ENCODE results near the gene UBL7. TPM values are rescaled to one million over a fixed set of nuclear protein-coding genes. Genes with fewer than 3 reads are reported as not detected.
A peak's percentile ranks its signal among the peaks of the same experiment; 100 is the strongest.

The UBL7 gene
- total and polyA plus RNA-seq, 2 donors (not counting 1 experiment from before 2014, with no cell fraction given): 44.4 to 73.9 TPM

DNA sequence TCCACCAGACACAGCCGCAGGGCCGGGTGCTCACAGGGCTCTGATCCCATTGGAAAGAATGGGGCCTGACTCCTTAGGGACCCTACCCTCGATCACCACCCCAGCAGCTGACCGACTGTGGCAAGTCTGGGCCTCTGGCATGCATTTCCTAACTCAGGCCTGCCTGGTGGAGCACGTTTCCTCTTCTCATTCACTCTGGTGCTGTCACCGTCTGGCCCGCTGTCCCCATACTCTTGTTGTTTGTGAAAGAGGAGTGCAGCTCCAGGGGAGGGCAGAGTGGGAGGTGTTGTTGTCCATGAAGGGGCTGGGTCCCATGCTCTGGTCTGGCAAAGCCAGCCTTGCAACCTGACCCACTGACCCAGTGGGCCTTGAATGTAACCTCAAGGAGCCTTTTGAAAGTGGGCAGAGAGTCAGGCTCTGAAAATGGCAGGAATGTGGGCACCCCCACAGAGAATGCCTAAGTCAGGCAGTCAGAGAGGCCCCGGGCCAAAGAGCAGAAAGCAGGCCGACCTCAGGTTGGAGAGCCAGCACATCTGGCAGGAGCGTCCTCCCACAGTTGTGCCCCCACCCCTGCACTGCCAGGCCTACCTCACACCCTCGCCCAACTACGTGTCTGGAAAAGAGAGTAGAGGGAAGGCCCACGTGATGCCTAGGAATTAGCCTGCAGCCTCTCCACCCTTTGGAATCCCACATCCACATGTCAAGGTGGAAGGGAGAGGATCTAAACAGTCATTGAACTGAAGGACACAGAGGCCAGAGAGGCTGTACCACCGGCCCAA is 38.1 kb downstream of the UBL7 start:
- peak overlapping the region; percentile 14 to 57 for H3K27ac ChIP-seq (ENCODE audit: low read length in 2 of 2)
- no peaks in the 10 kb centered on the region for H3K27me3 ChIP-seq (replicated peaks in 1 of 4; ENCODE audit: control extremely low read depth in 1 of 4, control insufficient read depth in 3 of 4, insufficient read depth in 4 of 4, low read length in 3 of 4)
- H3K4me2 ChIP-seq (replicated peaks; ENCODE audit: low read depth, low read length, poor library complexity, severe bottlenecking): peak overlapping the region; percentile 56
- peaks cover 79 to 100% of the 10 kb centered on the region in 2 donors for H3K4me1 ChIP-seq (ENCODE audit: control insufficient read depth in 2 of 2, insufficient read depth in 2 of 2, low read length in 2 of 2)
- peaks cover 91% of the 10 kb centered on the region for H3K4me1 Mint-ChIP-seq
- 34% methylated on average over 6 of the region's 14 CpGs for WGBS (ENCODE audit: insufficient coverage)
- H3K79me2 ChIP-seq (ENCODE audit: control insufficient read depth, insufficient read depth, low read length): peaks cover 100% of the 10 kb centered on the region
- ChIA-PET CTCF (interaction anchor here (0.8 to 4.3 kb wide), 4 partner anchors 9 to 41 kb away, joined by 4 to 18 read pairs (median 10); no protein-coding TSS in a partner anchor), POLR2A (interaction anchor here (1.1 to 1.6 kb wide), 4 partner anchors 9 to 20 kb away, joined by 3 to 6 read pairs (median 4); no protein-coding TSS in a partner anchor)
- H3K4me3 Mint-ChIP-seq: peak overlapping the region; percentile 74
- peak overlapping the region; percentile 91 for H3K27ac Mint-ChIP-seq
- no peaks in the 10 kb centered on the region for H3K9me3 Mint-ChIP-seq (ENCODE audit: insufficient read depth)
- peak; percentile 44 for ATAC-seq (ENCODE audit: low read depth)
- TF ChIP-seq, protein P1, sequence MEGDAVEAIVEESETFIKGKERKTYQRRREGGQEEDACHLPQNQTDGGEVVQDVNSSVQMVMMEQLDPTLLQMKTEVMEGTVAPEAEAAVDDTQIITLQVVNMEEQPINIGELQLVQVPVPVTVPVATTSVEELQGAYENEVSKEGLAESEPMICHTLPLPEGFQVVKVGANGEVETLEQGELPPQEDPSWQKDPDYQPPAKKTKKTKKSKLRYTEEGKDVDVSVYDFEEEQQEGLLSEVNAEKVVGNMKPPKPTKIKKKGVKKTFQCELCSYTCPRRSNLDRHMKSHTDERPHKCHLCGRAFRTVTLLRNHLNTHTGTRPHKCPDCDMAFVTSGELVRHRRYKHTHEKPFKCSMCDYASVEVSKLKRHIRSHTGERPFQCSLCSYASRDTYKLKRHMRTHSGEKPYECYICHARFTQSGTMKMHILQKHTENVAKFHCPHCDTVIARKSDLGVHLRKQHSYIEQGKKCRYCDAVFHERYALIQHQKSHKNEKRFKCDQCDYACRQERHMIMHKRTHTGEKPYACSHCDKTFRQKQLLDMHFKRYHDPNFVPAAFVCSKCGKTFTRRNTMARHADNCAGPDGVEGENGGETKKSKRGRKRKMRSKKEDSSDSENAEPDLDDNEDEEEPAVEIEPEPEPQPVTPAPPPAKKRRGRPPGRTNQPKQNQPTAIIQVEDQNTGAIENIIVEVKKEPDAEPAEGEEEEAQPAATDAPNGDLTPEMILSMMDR (IDR thresholded peaks at IDR 0.05): no peak
- TF ChIP-seq EZH2 (IDR thresholded peaks at IDR 0.05; ENCODE audit: borderline replicate concordance, insufficient read depth, low read depth, low read length, poor library complexity, severe bottlenecking): no peak
- H3K9ac ChIP-seq (ENCODE audit: low read length): peak overlapping the region; percentile 28
- no peaks in the 10 kb centered on the region for H3K9me3 ChIP-seq (ENCODE audit: control extremely low read depth in 1 of 3, control insufficient read depth in 2 of 3, insufficient read depth in 1 of 3, low read length in 2 of 3)
- DNase-seq: peak; percentile 44
- H3K36me3 ChIP-seq (replicated peaks in 1 of 2; ENCODE audit: control extremely low read depth in 1 of 2, control insufficient read depth in 1 of 2, extremely low read depth in 1 of 2, insufficient read depth in 2 of 2, low read length in 1 of 2): peaks cover 0 to 35% of the 10 kb centered on the region in 2 experiments
- H3K4me3 ChIP-seq (ENCODE audit: control extremely low read depth in 1 of 5, extremely low read depth in 1 of 5, insufficient read depth in 1 of 5, low read depth in 2 of 5, low read length in 4 of 5): no peak overlapping the region
- no peak overlapping the region for H2AFZ ChIP-seq (ENCODE audit: insufficient read depth, low read depth, low read length, poor library complexity, severe bottlenecking)
- H3K27me3 Mint-ChIP-seq: no peaks in the 10 kb centered on the region
- intact Hi-C loops (cut with micrococcal nuclease): no loop called here
- peaks cover 84% of the 10 kb centered on the region for H4K20me1 ChIP-seq (ENCODE audit: control insufficient read depth, insufficient read depth, low read length, poor library complexity, severe bottlenecking)

DNA sequence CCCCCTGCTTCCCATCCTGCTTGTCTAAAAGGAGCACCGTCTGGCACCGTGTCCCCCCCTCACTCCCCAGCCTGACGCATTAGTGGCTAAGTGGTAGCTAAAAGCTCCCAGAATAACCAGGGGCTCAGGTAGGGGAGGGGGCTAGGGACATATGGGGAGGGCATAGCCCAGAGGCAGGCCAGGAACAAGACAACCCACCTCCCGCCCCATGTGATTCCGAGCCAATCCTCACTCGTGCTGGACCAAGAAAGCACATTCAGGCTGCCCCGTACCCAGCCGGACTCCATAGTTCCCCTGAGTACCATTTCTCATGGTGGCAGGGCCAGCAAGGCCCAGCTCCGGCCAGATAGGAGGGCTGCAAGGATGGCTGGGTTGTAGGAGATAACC is 38.7 kb downstream of the UBL7 start:
- peaks cover 85% of the 10 kb centered on the region for H4K20me1 ChIP-seq (ENCODE audit: control insufficient read depth, insufficient read depth, low read length, poor library complexity, severe bottlenecking)
- peaks cover 100% of the 10 kb centered on the region for H3K79me2 ChIP-seq (ENCODE audit: control insufficient read depth, insufficient read depth, low read length)
- H3K4me3 ChIP-seq (ENCODE audit: control extremely low read depth in 1 of 5, extremely low read depth in 1 of 5, insufficient read depth in 1 of 5, low read depth in 2 of 5, low read length in 4 of 5): no peak overlapping the region
- H2AFZ ChIP-seq (ENCODE audit: insufficient read depth, low read depth, low read length, poor library complexity, severe bottlenecking): no peak overlapping the region
- peak overlapping the region in 1 of 2 donors; percentile 57 for H3K27ac ChIP-seq (ENCODE audit: low read length in 2 of 2)
- no peaks in the 10 kb centered on the region for H3K9me3 ChIP-seq (ENCODE audit: control extremely low read depth in 1 of 3, control insufficient read depth in 2 of 3, insufficient read depth in 1 of 3, low read length in 2 of 3)
- no peaks in the 10 kb centered on the region for H3K27me3 Mint-ChIP-seq
- peaks cover 0 to 40% of the 10 kb centered on the region in 2 experiments for H3K36me3 ChIP-seq (replicated peaks in 1 of 2; ENCODE audit: control extremely low read depth in 1 of 2, control insufficient read depth in 1 of 2, extremely low read depth in 1 of 2, insufficient read depth in 2 of 2, low read length in 1 of 2)
- no peaks in the 10 kb centered on the region for H3K27me3 ChIP-seq (replicated peaks in 1 of 4; ENCODE audit: control extremely low read depth in 1 of 4, control insufficient read depth in 3 of 4, insufficient read depth in 4 of 4, low read length in 3 of 4)
- peak overlapping the region; percentile 56 for H3K4me2 ChIP-seq (replicated peaks; ENCODE audit: low read depth, low read length, poor library complexity, severe bottlenecking)
- TF ChIP-seq, protein P1 (IDR thresholded peaks at IDR 0.05): no peak
- TF ChIP-seq EZH2 (IDR thresholded peaks at IDR 0.05; ENCODE audit: borderline replicate concordance, insufficient read depth, low read depth, low read length, poor library complexity, severe bottlenecking): no peak
- H3K27ac Mint-ChIP-seq: peak overlapping the region; percentile 91
- H3K4me1 Mint-ChIP-seq: peaks cover 91% of the 10 kb centered on the region
- intact Hi-C loops (cut with micrococcal nuclease): no loop called here
- ChIA-PET CTCF (interaction anchor here (0.8 to 4.3 kb wide), 4 partner anchors 10 to 40 kb away, joined by 4 to 18 read pairs (median 10); no protein-coding TSS in a partner anchor), POLR2A (interaction anchor here (1.1 to 1.6 kb wide), 4 partner anchors 9 to 20 kb away, joined by 3 to 6 read pairs (median 4); no protein-coding TSS in a partner anchor)
- H3K4me3 Mint-ChIP-seq: peak overlapping the region; percentile 74
- no peaks in the 10 kb centered on the region for H3K9me3 Mint-ChIP-seq (ENCODE audit: insufficient read depth)
- ATAC-seq (ENCODE audit: low read depth): no peak
- peaks cover 76 to 100% of the 10 kb centered on the region in 2 donors for H3K4me1 ChIP-seq (ENCODE audit: control insufficient read depth in 2 of 2, insufficient read depth in 2 of 2, low read length in 2 of 2)
- peak overlapping the region; percentile 28 for H3K9ac ChIP-seq (ENCODE audit: low read length)
- WGBS (ENCODE audit: insufficient coverage): 83% methylated on average over 6 of the region's 9 CpGs
- no peak for DNase-seq

All from B cell (primary cell).